Testis (tissue), 2 donors: ENCODE data around the gene BTBD1.
"Not testable (repeated sequence)": the region's sequence is repeated elsewhere in the genome, so short reads cannot be mapped to it uniquely, and the experiment has no call there.

Experiments
- CTCF ChIP-seq, 3 experiments: fragments of 450-650 bp in 2 of 3; fragments of 200-600 bp in 1 of 3; sonication (generic) in 1 of 3; IDR thresholded peaks; one replicate each; pipeline ENCODE4 v1.5.1; 2016 to 2019; ENCODE audit warnings: antibody characterized with exemption in 3 of 3, mild to moderate bottlenecking in 2 of 3, moderate library complexity in 1 of 3
- POLR2A ChIP-seq: fragments of 450-650 bp; IDR thresholded peaks from one replicate; pipeline ENCODE4 v1.6.1; 2017; ENCODE audit warnings: antibody characterized with exemption, mild to moderate bottlenecking, moderate library complexity

DNA sequence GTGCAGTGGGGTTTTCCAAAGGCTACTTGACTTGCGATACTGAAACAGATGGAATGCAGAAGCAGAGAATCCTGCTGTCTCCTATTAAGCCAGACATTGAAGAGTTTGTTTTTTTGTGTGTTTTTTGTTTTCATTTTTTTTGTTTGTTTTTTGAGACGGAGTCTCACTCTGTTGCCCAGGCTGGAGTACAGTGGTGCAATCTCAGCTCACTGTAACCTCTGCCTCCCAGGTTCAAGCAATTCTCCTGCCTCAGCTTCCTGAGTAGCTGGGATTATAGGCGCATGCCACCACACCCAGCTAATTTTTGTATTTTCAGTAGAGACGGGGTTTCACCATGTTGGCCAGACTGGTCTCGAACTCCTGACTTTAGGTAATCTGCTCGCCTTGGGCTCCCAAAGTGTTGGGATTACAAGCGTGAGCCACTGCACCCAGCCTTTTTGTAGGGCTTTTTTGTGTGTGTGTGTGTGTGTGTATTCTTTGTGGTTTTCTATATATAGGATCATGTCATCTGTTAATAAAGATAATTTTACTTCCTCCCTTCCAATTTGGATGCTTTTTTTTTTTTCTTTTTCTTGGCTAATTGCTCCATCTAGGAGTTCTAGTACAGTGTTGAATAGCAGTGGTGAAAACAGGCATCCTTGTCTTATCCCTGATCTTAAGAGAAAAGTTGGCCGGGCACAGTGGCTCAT, 19.0 kb upstream of the BTBD1 start:
- TF ChIP-seq CTCF (IDR thresholded peaks at IDR 0.05); POLR2A: not testable (repeated sequence)
